Measurements from ENCODE around the gene ANKRD1. TPM values are rescaled to one million over a fixed set of nuclear protein-coding genes. Genes with fewer than 3 reads are reported as not detected.
"Not testable (repeated sequence)": the region's sequence is repeated elsewhere in the genome, so short reads cannot be mapped to it uniquely, and the experiment has no call there.

Gene ANKRD1
- total RNA-seq, 6 experiments from 2014 or later, result 0.34 to 5.0 (median 4.7) TPM; not detected in 1

DNA sequence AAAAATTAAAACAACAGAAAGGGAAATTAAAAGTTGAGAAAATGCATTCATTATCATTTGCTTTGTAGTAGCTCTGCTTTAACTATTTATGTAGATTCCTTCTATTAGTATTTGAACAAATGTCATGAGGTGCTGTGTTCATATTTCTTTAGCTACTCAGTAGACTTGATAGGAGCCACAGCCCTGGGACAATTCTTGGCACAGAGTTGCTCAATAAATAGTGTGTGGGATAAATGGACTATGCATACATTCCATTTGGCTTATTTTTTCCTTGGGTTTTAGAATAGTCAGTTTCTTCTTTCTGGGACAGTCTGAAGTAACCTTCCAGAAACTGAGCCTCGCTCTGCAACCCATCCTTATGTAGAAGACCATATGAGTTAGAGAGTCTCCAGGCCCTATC, 35.7 kb downstream of the ANKRD1 start:
- no peaks in the 10 kb centered on the region for H3K36me3 ChIP-seq
- no peak for ATAC-seq
- H3K27ac ChIP-seq, result no peak overlapping the region

DNA sequence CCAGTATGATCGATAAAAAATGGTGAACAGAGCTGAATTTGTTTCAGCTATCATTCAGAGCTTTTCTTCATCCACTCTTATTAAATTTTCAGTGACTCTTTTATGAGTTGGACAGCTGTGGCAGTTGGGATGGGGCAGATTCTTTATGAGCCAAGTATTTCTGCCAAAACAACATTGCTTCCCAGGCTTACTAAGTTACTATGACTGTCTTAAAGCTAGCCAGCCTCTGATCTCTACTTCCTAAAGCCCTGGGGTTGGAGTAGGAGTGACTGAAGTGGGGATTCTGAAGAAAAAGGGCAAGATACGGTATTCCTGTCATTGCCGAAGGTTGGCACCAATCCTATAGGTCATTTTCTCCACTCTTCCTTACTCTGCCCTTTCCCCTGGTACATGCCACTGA, 36.5 kb downstream of the ANKRD1 start:
- Histone ChIP-seq H3K4me3 (no peak overlapping the region), H3K9me3 (no peaks in the 10 kb centered on the region), H3K4me1 (peaks cover 0 to 28% (median 11%) of the 10 kb centered on the region in 4 donors), H3K27me3 (no peaks in the 10 kb centered on the region), H3K27ac (no peak overlapping the region), H3K36me3 (peaks cover 0 to 6% (median 0%) of the 10 kb centered on the region in 4 donors)
- DNase-seq (no peak), ATAC-seq (no peak)
- TF ChIP-seq, protein P1, sequence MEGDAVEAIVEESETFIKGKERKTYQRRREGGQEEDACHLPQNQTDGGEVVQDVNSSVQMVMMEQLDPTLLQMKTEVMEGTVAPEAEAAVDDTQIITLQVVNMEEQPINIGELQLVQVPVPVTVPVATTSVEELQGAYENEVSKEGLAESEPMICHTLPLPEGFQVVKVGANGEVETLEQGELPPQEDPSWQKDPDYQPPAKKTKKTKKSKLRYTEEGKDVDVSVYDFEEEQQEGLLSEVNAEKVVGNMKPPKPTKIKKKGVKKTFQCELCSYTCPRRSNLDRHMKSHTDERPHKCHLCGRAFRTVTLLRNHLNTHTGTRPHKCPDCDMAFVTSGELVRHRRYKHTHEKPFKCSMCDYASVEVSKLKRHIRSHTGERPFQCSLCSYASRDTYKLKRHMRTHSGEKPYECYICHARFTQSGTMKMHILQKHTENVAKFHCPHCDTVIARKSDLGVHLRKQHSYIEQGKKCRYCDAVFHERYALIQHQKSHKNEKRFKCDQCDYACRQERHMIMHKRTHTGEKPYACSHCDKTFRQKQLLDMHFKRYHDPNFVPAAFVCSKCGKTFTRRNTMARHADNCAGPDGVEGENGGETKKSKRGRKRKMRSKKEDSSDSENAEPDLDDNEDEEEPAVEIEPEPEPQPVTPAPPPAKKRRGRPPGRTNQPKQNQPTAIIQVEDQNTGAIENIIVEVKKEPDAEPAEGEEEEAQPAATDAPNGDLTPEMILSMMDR (IDR thresholded peaks at IDR 0.05), result no peak
- TF ChIP-seq POLR2A (IDR thresholded peaks at IDR 0.05), result no peak
- 89% methylated on average over 2 of the region's 3 CpGs for WGBS (ENCODE audit: insufficient coverage, low coverage, low lambda C conversion rate, missing lambda C conversion rate)
- intact Hi-C loops (cut with DNase I), result no loop called here

More for the DNA sequence above, 35.7 kb downstream of the ANKRD1 start:
- DNase-seq, result no peak
- H3K27me3 ChIP-seq, result no peaks in the 10 kb centered on the region
- intact Hi-C loops (cut with DNase I), result no loop called here
- 100% methylated on average over 1 of the region's 1 CpG for WGBS (ENCODE audit: insufficient coverage, low coverage, low lambda C conversion rate, missing lambda C conversion rate)
- no peaks in the 10 kb centered on the region for H3K9me3 ChIP-seq
- no peak overlapping the region for H3K4me3 ChIP-seq
- TF ChIP-seq POLR2A (IDR thresholded peaks at IDR 0.05), result no peak
- TF ChIP-seq, protein P1 (IDR thresholded peaks at IDR 0.05), result no peak
- H3K4me1 ChIP-seq, result peaks cover 0 to 28% (median 11%) of the 10 kb centered on the region in 4 donors

DNA sequence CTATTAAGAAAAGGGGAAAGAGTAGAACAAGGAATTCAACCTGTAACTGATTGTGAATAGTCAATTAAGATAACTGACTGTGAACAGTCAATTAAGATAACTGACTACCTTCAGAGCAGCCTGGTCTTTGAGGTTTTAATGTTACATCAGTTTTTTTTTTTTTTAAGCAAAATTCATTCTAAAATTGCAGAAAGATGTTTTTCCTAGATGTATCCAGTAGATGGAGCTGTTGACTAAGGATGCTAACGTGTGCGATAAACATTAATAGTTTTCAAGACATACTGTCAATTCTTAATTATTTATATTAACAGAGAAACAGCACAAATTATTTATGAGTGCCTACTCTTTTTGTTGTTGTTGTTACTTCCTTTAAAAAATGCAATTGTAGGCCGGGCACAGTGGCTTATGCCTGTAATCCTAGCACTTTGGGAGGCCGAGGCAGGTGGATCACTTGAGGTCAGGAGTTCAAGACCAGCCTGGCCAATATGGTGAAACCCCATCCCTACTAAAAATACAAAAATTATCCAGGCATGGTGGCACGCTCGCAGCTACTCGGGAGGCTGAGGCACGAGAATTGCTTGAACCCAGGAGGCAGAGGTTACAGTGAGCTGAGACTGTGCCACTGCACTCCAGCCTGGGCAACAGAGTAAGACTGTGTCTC, 40.7 kb downstream of the ANKRD1 start:
- H3K4me1 ChIP-seq, result peaks cover 0 to 15% (median 7%) of the 10 kb centered on the region in 4 donors
- H3K27me3 ChIP-seq; H3K4me3 ChIP-seq; H3K9me3 ChIP-seq; DNase-seq; H3K27ac ChIP-seq; intact Hi-C loops (cut with DNase I): not testable (repeated sequence)
- TF ChIP-seq, protein P1 (IDR thresholded peaks at IDR 0.05), result peak; percentile 52 to 71 (median 64)
- ATAC-seq, result peak in 3 of 4 donors; percentile 52 to 56 (median 53)
- peaks cover 0 to 28% (median under 1%) of the 10 kb centered on the region in 4 donors for H3K36me3 ChIP-seq
- WGBS (ENCODE audit: insufficient coverage, low coverage, low lambda C conversion rate, missing lambda C conversion rate), result 66% methylated on average over 8 of the region's 8 CpGs

DNA sequence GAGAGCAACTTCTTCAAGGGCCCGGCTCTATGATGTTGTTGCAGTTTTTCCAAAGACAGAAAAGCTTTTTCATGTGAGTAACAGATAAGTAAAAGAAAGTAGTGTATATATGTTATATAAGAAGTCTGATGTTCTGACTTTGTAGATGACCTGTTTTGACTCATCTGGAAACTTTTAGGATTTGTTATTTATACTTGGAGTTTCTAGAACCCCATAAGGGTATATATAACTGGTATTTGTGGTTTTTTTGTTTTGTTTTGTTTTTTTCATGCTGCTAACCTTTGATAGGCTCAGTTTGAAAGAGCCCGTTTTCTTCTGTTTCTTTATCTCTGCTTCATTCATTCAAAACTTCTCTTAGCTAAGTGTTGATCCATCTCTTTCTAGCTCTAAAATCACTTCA, 41.8 kb downstream of the ANKRD1 start:
- Histone ChIP-seq H3K27me3 (no peaks in the 10 kb centered on the region), H3K4me3 (no peak overlapping the region), H3K36me3 (peaks cover 0 to 28% (median under 1%) of the 10 kb centered on the region in 4 donors), H3K4me1 (peaks cover 0 to 9% (median 3%) of the 10 kb centered on the region in 4 donors), H3K9me3 (no peaks in the 10 kb centered on the region), H3K27ac (no peak overlapping the region)
- intact Hi-C loops (cut with DNase I), result no loop called here
- TF ChIP-seq, protein P1 (IDR thresholded peaks at IDR 0.05), result no peak
- no peak for TF ChIP-seq POLR2A (IDR thresholded peaks at IDR 0.05)
- no peak for ATAC-seq
- WGBS (ENCODE audit: insufficient coverage, low coverage, low lambda C conversion rate, missing lambda C conversion rate), result 93% methylated on average over 2 of the region's 2 CpGs
- DNase-seq, result no peak
